Activated CD8-positive, alpha-beta memory T cell treated with anti-CD3 and anti-CD28 coated beads for 4 hours (primary cell): ENCODE data around the gene DACH1.

ENCODE experiments used
- DNase-seq, 2 donors: peaks; one replicate each; pipeline ENCODE4 v3.0.0-alpha.2; 2020; ENCODE audit warnings: low read depth in 2 of 2

The DACH1 gene

GRCh38 chr13:71489041-71489440 lies 378.0 kb downstream of the DACH1 start:
- no peak for DNase-seq

- no peak for DNase-seq
These were observed 378.8 kb downstream of the DACH1 start for GRCh38 chr13:71488201-71488600.

GRCh38 chr13:71485913-71486312 lies 381.1 kb downstream of the DACH1 start:
- DNase-seq: no peak

- DNase-seq: no peak
These were observed 383.3 kb downstream of the DACH1 start for GRCh38 chr13:71483733-71484132.

- DNase-seq: no peak
These were observed 385.5 kb downstream of the DACH1 start for GRCh38 chr13:71481501-71481900.

- no peak for DNase-seq
These were observed 386.0 kb downstream of the DACH1 start for GRCh38 chr13:71481046-71481445.

- no peak for DNase-seq
These were observed 389.3 kb downstream of the DACH1 start for GRCh38 chr13:71477735-71478134.

GRCh38 chr13:71474936-71475335 lies 392.1 kb downstream of the DACH1 start:
- DNase-seq: no peak

GRCh38 chr13:71469626-71470025 lies 397.4 kb downstream of the DACH1 start:
- no peak for DNase-seq

- DNase-seq: no peak
These were observed 402.3 kb downstream of the DACH1 start for GRCh38 chr13:71464686-71465085.

GRCh38 chr13:71461892-71462291 lies 405.1 kb downstream of the DACH1 start:
- DNase-seq: no peak

GRCh38 chr13:71460211-71460610 lies 406.8 kb downstream of the DACH1 start:
- DNase-seq: no peak

GRCh38 chr13:71459708-71460107 lies 407.3 kb downstream of the DACH1 start:
- no peak for DNase-seq

GRCh38 chr13:71457645-71458044 lies 409.4 kb downstream of the DACH1 start:
- no peak for DNase-seq

GRCh38 chr13:71456136-71456535 lies 410.9 kb downstream of the DACH1 start:
- no peak for DNase-seq

GRCh38 chr13:71454509-71454908 lies 412.5 kb downstream of the DACH1 start:
- no peak for DNase-seq

GRCh38 chr13:71448080-71448630 lies 418.8 kb downstream of the DACH1 start:
- no peak for DNase-seq

- DNase-seq: no peak
These were observed 429.3 kb downstream of the DACH1 start for GRCh38 chr13:71437704-71438103.

- DNase-seq: no peak
These were observed 436.3 kb downstream of the DACH1 start for GRCh38 chr13:71430681-71431080.

GRCh38 chr13:71417205-71417604 lies 449.8 kb downstream of the DACH1 start:
- no peak for DNase-seq

GRCh38 chr13:71412231-71412630 lies 454.8 kb downstream of the DACH1 start:
- DNase-seq: no peak

- no peak for DNase-seq
These were observed 458.6 kb downstream of the DACH1 start for GRCh38 chr13:71408416-71408815.

GRCh38 chr13:71399631-71400215 lies 467.3 kb downstream of the DACH1 start:
- DNase-seq: no peak

- no peak for DNase-seq
These were observed 470.9 kb downstream of the DACH1 start for GRCh38 chr13:71396149-71396548.
